Measurements from ENCODE around the gene LYPD3. TPM values are rescaled to one million over a fixed set of nuclear protein-coding genes. Genes with fewer than 3 reads are reported as not detected.
A peak's percentile ranks its signal among the peaks of the same experiment; 100 is the strongest.

LYPD3 gene
- total and polyA plus RNA-seq, 2 experiments from 2014 or later = 3.3 to 4.6 TPM

GRCh38 chr19:43505941-43506340 lies 40.5 kb upstream of the LYPD3 start (continued):
- no peak for TF ChIP-seq ZNF462 (CRISPR knock-in tag; IDR thresholded peaks at IDR 0.05)
- TF ChIP-seq EZH2phosphoT487 (IDR thresholded peaks at IDR 0.05; ENCODE audit: unreplicated experiment) = no peak
- TF ChIP-seq EZH2 (IDR thresholded peaks at IDR 0.05; ENCODE audit: low read depth, unreplicated experiment) = no peak
- TF ChIP-seq NANOG (IDR thresholded peaks at IDR 0.05; ENCODE audit: borderline replicate concordance) = no peak
- no peak for TF ChIP-seq POLR2AphosphoS5 (IDR thresholded peaks at IDR 0.05; ENCODE audit: low read depth)
- TF ChIP-seq STAT1 (IDR thresholded peaks at IDR 0.05; ENCODE audit: unreplicated experiment) = no peak
- TF ChIP-seq ZNF331 (CRISPR knock-in tag; IDR thresholded peaks at IDR 0.05; ENCODE audit: low read depth) = no peak
- TF ChIP-seq JUNB (IDR thresholded peaks at IDR 0.05; ENCODE audit: unreplicated experiment) = no peak
- TF ChIP-seq ETS1 (IDR thresholded peaks at IDR 0.05) = no peak

GRCh38 chr19:43505186-43505456 lies 39.7 kb upstream of the LYPD3 start:
- peak overlapping the region; percentile 95 for H3K4me3 Mint-ChIP-seq
- ATAC-seq (no peak), DNase-seq (ENCODE audit: low spot score) (no peak)
- H3K36me3 Mint-ChIP-seq (ENCODE audit: low read depth) = peaks cover 8% of the 10 kb centered on the region
- H3K27ac Mint-ChIP-seq = no peak overlapping the region
- H4K20me1 ChIP-seq (replicated peaks; ENCODE audit: insufficient read depth) = no peaks in the 10 kb centered on the region
- peaks cover 22% of the 10 kb centered on the region for H3K4me1 Mint-ChIP-seq
- H3K27me3 Mint-ChIP-seq (ENCODE audit: insufficient read depth, low read depth, poor library complexity) = peaks cover 33% of the 10 kb centered on the region
- peak overlapping the region; percentile 99 for H3K4me2 ChIP-seq
- H3K79me2 ChIP-seq (replicated peaks; ENCODE audit: insufficient read depth) = no peaks in the 10 kb centered on the region
- H2AFZ ChIP-seq = peak overlapping the region; percentile 100
- 0 out of 2 replicates have a peak, but pooled peaks cover 5% of the 10 kb centered on the region for H3F3A ChIP-seq (replicated peaks; ENCODE audit: low read depth)
- no peaks in the 10 kb centered on the region for H3K36me3 ChIP-seq (ENCODE audit: insufficient read depth)
- H3K4me3 ChIP-seq = peak overlapping the region; percentile 97
- peaks cover 12% of the 10 kb centered on the region; the same call in 1 of the 2 replicates for H3K4me1 ChIP-seq (ENCODE audit: insufficient read depth)
- peaks cover 23% of the 10 kb centered on the region for H3K27me3 ChIP-seq (ENCODE audit: insufficient read depth)
- peaks cover 4% of the 10 kb centered on the region; the same call in 1 of the 3 replicates for H3K9me3 Mint-ChIP-seq
- no peaks in the 10 kb centered on the region for H3K9me2 ChIP-seq (ENCODE audit: insufficient read depth)
- no peak overlapping the region for H3K27ac ChIP-seq (ENCODE audit: low read depth)
- TF ChIP-seq ZNF114 (CRISPR knock-in tag; IDR thresholded peaks at IDR 0.05) = no peak
- TF ChIP-seq REST (IDR thresholded peaks at IDR 0.05; ENCODE audit: unreplicated experiment) = no peak
- TF ChIP-seq ETS1 (IDR thresholded peaks at IDR 0.05) = no peak
- no peak for TF ChIP-seq NANOG (IDR thresholded peaks at IDR 0.05; ENCODE audit: borderline replicate concordance)
- no peak for TF ChIP-seq EZH2 (IDR thresholded peaks at IDR 0.05; ENCODE audit: low read depth, unreplicated experiment)
